K562 (cell line): ENCODE results near the gene TCAP. TPM values are rescaled to one million over a fixed set of nuclear protein-coding genes. Genes with fewer than 3 reads are reported as not detected.

Source experiments
- CREB1 ChIP-seq, 2 experiments: sonication (generic) in 1 of 2; formaldehyde crosslinking in 1 of 2; IDR thresholded peaks; 2 replicates each; pipeline versions ENCODE4 v1.6.1 to v1.8.0; 2012 to 2022; ENCODE audit warnings: inconsistent platforms in 1 of 2, mild to moderate bottlenecking in 1 of 2, missing genetic modification reagents in 1 of 2, moderate library complexity in 1 of 2
- ELF4 ChIP-seq: fragments of 450-650 bp; formaldehyde crosslinking; IDR thresholded peaks from 2 replicates; pipeline ENCODE4 v1.4.0; 2022; ENCODE audit warnings: missing genetic modification characterization
- FOXJ3 ChIP-seq: sonication (generic); formaldehyde crosslinking; IDR thresholded peaks from 2 replicates; pipeline ENCODE4 v1.4.0; 2020; ENCODE audit warnings: mild to moderate bottlenecking, missing genetic modification reagents
- HNRNPUL1 ChIP-seq: fragments of 200-400 bp; formaldehyde crosslinking; IDR thresholded peaks from 2 replicates; pipeline ENCODE4 v1.6.1; 2017; ENCODE audit warnings: low read length
- MCM7 ChIP-seq, 2 experiments: fragments of 450-650 bp; IDR thresholded peaks; 2 replicates each; pipeline ENCODE4 v1.6.1; 2016 to 2018
- NELFE ChIP-seq: IDR thresholded peaks from 2 replicates; pipeline ENCODE4 v1.6.1; 2011; ENCODE audit warnings: mild to moderate bottlenecking; ENCODE audit not compliant: insufficient read depth, insufficient read length
- POLR2G ChIP-seq: fragments of 200-400 bp; formaldehyde crosslinking; IDR thresholded peaks from 2 replicates; pipeline ENCODE4 v1.6.1; 2017; ENCODE audit warnings: low read depth, mild to moderate bottlenecking, antibody characterized with exemption, low read length, moderate library complexity
- RBM39 ChIP-seq: fragments of 200-400 bp; formaldehyde crosslinking; optimal IDR thresholded peaks from 2 replicates; pipeline ENCODE3; 2018; ENCODE audit warnings: low read depth, low read length
- ZNF699 ChIP-seq: fragments of 250-450 bp; sonication (Bioruptor Pico); IDR thresholded peaks from 2 replicates; pipeline ENCODE4 v1.8.0; 2021; ENCODE audit warnings: mild to moderate bottlenecking, moderate library complexity; ENCODE audit not compliant: insufficient replicate concordance
- polyA plus RNA-seq, 8 experiments: library from polyadenylated mRNA; depleted of rRNA in 4 of 8; stranded (reverse) in 5 of 8; unstranded in 3 of 8; fragments of >200 nt; fragmentation: Nextera tagmentation in 2 of 8; fragmentation: Illumina TruSeq in 1 of 8; extraction: Ambion mirVana in 2 of 8; extraction: Trizol in 1 of 8; gene quantifications; 2 replicates each; pipeline versions ENCODE4 v1.2.1 to v1.2.3, GENCODE V29; 2011 to 2014; ENCODE audit warnings: inconsistent platforms in 1 of 8, missing spikeins in 1 of 8
- total RNA-seq, 7 experiments: library from RNA; depleted of rRNA in 6 of 7; stranded (reverse); fragments of >200 nt in 6 of 7; fragmentation: Illumina TruSeq in 2 of 7; extraction: Trizol in 2 of 7; gene quantifications; 2 replicates each; pipeline versions ENCODE4 v1.2.1 to v1.2.3, GENCODE V29; 2011 to 2021; ENCODE audit warnings: low replicate concordance in 1 of 7
- TF ChIP-seq, protein P1 (sequence below), 2 experiments: fragments of 450-650 bp; formaldehyde crosslinking in 1 of 2; IDR thresholded peaks; 2 replicates each; pipeline versions ENCODE4 v1.4.0 to v1.6.1; 2014 to 2020; ENCODE audit warnings: mild to moderate bottlenecking in 2 of 2, borderline replicate concordance in 1 of 2, low read depth in 1 of 2
- TF ChIP-seq, protein P2 (sequence below): fragments of 450-650 bp; conservative IDR thresholded peaks from 2 replicates; pipeline ENCODE4 v1.6.1; 2016; ENCODE audit warnings: missing genetic modification characterization, low read depth, mild to moderate bottlenecking, missing compliant biosample characterization, moderate library complexity
- TF ChIP-seq, protein P3 (sequence below): sonication (generic); formaldehyde crosslinking; IDR thresholded peaks from 2 replicates; pipeline ENCODE4 v1.8.0; 2022; ENCODE audit warnings: mild to moderate bottlenecking, missing genetic modification reagents
- TF ChIP-seq, protein P4 (sequence below): IDR thresholded peaks from 2 replicates; pipeline ENCODE4 v1.6.1; 2011; ENCODE audit warnings: borderline replicate concordance, low read depth, mild to moderate bottlenecking, moderate library complexity, low read length; ENCODE audit not compliant: insufficient read depth, poor library complexity, severe bottlenecking

The TCAP gene
- total and polyA plus RNA-seq, 9 of the 15 experiments (the other 6 are each of a cell fraction or from before 2014, with no cell fraction given): 0.33 to 1.4 (median 0.82) TPM; not detected in 2

DNA sequence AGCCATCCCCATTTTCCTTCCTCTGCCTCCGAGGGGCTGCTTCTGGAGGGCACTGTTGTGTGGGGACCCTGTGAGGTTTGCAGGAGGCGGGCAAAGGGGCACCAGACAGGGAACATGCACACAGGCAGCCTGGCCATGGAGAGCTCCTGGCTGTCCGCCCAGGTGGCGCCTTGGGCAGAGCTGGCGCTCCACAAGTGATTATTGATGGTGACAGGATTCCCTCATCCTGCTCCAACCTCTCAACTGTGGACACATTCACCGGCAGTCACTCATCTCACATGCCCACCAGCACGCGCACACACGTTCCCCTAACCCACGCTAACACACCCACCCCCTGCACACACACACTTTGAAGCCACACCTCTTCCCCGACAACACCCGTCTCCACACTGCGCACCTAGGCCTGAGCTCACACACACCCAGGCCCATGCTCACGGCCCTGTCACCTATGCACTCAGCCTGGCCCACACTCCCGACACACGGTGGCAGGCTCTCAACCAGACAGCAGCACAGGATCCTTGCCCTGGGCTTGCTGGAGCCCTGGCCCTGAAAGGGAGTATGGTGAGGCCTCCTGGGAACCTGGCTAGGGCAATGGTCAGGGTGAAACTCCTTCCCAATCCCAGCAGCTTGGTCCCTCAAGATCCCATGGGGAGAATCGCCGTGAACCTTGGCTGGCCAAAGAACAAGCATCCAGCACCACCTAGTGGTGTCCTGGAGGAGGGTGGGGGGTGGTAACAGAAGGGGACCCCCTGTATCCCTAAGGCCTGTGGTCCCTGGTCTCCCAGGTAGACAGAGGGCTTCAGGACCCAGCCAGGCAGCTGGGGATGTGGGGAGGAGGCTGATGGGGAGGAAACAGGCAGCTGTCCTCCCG is 6.7 kb downstream of the TCAP start (continued):
- TF ChIP-seq, protein P1, sequence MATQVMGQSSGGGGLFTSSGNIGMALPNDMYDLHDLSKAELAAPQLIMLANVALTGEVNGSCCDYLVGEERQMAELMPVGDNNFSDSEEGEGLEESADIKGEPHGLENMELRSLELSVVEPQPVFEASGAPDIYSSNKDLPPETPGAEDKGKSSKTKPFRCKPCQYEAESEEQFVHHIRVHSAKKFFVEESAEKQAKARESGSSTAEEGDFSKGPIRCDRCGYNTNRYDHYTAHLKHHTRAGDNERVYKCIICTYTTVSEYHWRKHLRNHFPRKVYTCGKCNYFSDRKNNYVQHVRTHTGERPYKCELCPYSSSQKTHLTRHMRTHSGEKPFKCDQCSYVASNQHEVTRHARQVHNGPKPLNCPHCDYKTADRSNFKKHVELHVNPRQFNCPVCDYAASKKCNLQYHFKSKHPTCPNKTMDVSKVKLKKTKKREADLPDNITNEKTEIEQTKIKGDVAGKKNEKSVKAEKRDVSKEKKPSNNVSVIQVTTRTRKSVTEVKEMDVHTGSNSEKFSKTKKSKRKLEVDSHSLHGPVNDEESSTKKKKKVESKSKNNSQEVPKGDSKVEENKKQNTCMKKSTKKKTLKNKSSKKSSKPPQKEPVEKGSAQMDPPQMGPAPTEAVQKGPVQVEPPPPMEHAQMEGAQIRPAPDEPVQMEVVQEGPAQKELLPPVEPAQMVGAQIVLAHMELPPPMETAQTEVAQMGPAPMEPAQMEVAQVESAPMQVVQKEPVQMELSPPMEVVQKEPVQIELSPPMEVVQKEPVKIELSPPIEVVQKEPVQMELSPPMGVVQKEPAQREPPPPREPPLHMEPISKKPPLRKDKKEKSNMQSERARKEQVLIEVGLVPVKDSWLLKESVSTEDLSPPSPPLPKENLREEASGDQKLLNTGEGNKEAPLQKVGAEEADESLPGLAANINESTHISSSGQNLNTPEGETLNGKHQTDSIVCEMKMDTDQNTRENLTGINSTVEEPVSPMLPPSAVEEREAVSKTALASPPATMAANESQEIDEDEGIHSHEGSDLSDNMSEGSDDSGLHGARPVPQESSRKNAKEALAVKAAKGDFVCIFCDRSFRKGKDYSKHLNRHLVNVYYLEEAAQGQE (IDR thresholded peaks at IDR 0.05; ENCODE audit: borderline replicate concordance): peak; percentile 78
- TF ChIP-seq, protein P1 (CRISPR knock-in tag; IDR thresholded peaks at IDR 0.05; ENCODE audit: low read depth): no peak
- TF ChIP-seq RBM39: no peak
- TF ChIP-seq, protein P2, sequence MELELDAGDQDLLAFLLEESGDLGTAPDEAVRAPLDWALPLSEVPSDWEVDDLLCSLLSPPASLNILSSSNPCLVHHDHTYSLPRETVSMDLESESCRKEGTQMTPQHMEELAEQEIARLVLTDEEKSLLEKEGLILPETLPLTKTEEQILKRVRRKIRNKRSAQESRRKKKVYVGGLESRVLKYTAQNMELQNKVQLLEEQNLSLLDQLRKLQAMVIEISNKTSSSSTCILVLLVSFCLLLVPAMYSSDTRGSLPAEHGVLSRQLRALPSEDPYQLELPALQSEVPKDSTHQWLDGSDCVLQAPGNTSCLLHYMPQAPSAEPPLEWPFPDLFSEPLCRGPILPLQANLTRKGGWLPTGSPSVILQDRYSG (tag): no peak
- no peak for TF ChIP-seq CREB1 (IDR thresholded peaks at IDR 0.05)
- no peak for TF ChIP-seq CREB1 (CRISPR knock-in tag; IDR thresholded peaks at IDR 0.05)
- no peak for TF ChIP-seq ZNF699 (CRISPR knock-in tag)
- TF ChIP-seq HNRNPUL1: no peak
- TF ChIP-seq NELFE: no peak
- no peak for TF ChIP-seq MCM7 (IDR thresholded peaks at IDR 0.05)
- TF ChIP-seq POLR2G: peak; percentile 59
- no peak for TF ChIP-seq ELF4 (CRISPR knock-in tag)
- TF ChIP-seq FOXJ3 (CRISPR knock-in tag): no peak
- TF ChIP-seq, protein P3, sequence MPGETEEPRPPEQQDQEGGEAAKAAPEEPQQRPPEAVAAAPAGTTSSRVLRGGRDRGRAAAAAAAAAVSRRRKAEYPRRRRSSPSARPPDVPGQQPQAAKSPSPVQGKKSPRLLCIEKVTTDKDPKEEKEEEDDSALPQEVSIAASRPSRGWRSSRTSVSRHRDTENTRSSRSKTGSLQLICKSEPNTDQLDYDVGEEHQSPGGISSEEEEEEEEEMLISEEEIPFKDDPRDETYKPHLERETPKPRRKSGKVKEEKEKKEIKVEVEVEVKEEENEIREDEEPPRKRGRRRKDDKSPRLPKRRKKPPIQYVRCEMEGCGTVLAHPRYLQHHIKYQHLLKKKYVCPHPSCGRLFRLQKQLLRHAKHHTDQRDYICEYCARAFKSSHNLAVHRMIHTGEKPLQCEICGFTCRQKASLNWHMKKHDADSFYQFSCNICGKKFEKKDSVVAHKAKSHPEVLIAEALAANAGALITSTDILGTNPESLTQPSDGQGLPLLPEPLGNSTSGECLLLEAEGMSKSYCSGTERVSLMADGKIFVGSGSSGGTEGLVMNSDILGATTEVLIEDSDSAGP (CRISPR knock-in tag): no peak
- TF ChIP-seq, protein P4, sequence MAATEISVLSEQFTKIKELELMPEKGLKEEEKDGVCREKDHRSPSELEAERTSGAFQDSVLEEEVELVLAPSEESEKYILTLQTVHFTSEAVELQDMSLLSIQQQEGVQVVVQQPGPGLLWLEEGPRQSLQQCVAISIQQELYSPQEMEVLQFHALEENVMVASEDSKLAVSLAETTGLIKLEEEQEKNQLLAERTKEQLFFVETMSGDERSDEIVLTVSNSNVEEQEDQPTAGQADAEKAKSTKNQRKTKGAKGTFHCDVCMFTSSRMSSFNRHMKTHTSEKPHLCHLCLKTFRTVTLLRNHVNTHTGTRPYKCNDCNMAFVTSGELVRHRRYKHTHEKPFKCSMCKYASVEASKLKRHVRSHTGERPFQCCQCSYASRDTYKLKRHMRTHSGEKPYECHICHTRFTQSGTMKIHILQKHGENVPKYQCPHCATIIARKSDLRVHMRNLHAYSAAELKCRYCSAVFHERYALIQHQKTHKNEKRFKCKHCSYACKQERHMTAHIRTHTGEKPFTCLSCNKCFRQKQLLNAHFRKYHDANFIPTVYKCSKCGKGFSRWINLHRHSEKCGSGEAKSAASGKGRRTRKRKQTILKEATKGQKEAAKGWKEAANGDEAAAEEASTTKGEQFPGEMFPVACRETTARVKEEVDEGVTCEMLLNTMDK: peak; percentile 5
